Measurements from ENCODE around the gene ZP2. TPM values are rescaled to one million over a fixed set of nuclear protein-coding genes. Genes with fewer than 3 reads are reported as not detected.

Gene ZP2
- total RNA-seq, 2 experiments from 2014 or later = not detected

- Histone ChIP-seq H4K20me1 (ENCODE audit: insufficient read depth, low read length) (no peaks in the 10 kb centered on the region), H3K4me3 (ENCODE audit: low read depth, low read length, poor library complexity, severe bottlenecking) (no peak within 1 kb of the TSS), H3K36me3 (ENCODE audit: insufficient read depth, low read length) (no peaks in the 10 kb centered on the region), H3K4me2 (ENCODE audit: low read length) (no peak within 1 kb of the TSS), H2AFZ (ENCODE audit: low read length) (no peak within 1 kb of the TSS), H3K27ac (ENCODE audit: low read depth, low read length, poor library complexity, severe bottlenecking) (no peak within 1 kb of the TSS), H3K9me2 (ENCODE audit: insufficient read depth, low read length) (0 out of 2 replicates have a peak, but pooled peaks cover 3% of the 10 kb centered on the region), H3K4me1 (ENCODE audit: insufficient read depth, low read length, poor library complexity, severe bottlenecking) (no peaks in the 10 kb centered on the region), H3K9me3 (ENCODE audit: low read length) (no peaks in the 10 kb centered on the region), H3K79me2 (ENCODE audit: insufficient read depth, low read depth, low read length) (no peaks in the 10 kb centered on the region)
- BruUV-seq (replicated peaks) = no TSS peak
- intact Hi-C loops (cut with micrococcal nuclease; ENCODE audit: unreplicated experiment) = no loop called here
- no peak for DNase-seq (ENCODE audit: low spot score)
- TF ChIP-seq CTCF (conservative IDR thresholded peaks at IDR 0.05; ENCODE audit: low read length) (no peak), EZH2phosphoT487 (IDR thresholded peaks at IDR 0.05; ENCODE audit: borderline replicate concordance, low read depth, low read length) (no peak)
- ChIA-PET CTCF (ENCODE audit: unreplicated experiment) (no interaction called here), POLR2A (interaction anchor here (0.7 to 1.1 kb wide), 3 partner anchors 37 to 1563 kb away, joined by 3 to 4 read pairs (median 3); no protein-coding TSS in a partner anchor)
Observed at GRCh38 chr16:21233521-21234150, 22.3 kb upstream of the ZP2 start, which contains the start of gene ANKS4B. Gene ANKS4B (plus strand): TSS chr16:21233699. CDS start chr16:21233738, 39 bp downstream.

GRCh38 chr16:21233045-21233520 lies 21.7 kb upstream of the ZP2 start:
- BruUV-seq (replicated peaks) = no TSS peak
- Histone ChIP-seq H3K4me3 (ENCODE audit: low read depth, low read length, poor library complexity, severe bottlenecking) (no peak overlapping the region), H3K36me3 (ENCODE audit: insufficient read depth, low read length) (no peaks in the 10 kb centered on the region), H3K9me2 (ENCODE audit: insufficient read depth, low read length) (0 out of 2 replicates have a peak, but pooled peaks cover 3% of the 10 kb centered on the region), H3K79me2 (ENCODE audit: insufficient read depth, low read depth, low read length) (no peaks in the 10 kb centered on the region), H3K27ac (ENCODE audit: low read depth, low read length, poor library complexity, severe bottlenecking) (no peak overlapping the region), H4K20me1 (ENCODE audit: insufficient read depth, low read length) (no peaks in the 10 kb centered on the region), H3K9me3 (ENCODE audit: low read length) (no peaks in the 10 kb centered on the region), H2AFZ (ENCODE audit: low read length) (no peak overlapping the region), H3K4me1 (ENCODE audit: insufficient read depth, low read length, poor library complexity, severe bottlenecking) (no peaks in the 10 kb centered on the region), H3K4me2 (ENCODE audit: low read length) (no peak overlapping the region)
- DNase-seq (ENCODE audit: low spot score) = no peak
- TF ChIP-seq EZH2phosphoT487 (IDR thresholded peaks at IDR 0.05; ENCODE audit: borderline replicate concordance, low read depth, low read length) (no peak), CTCF (conservative IDR thresholded peaks at IDR 0.05; ENCODE audit: low read length) (no peak)
- ChIA-PET CTCF (ENCODE audit: unreplicated experiment) (no interaction called here), POLR2A (interaction anchor here (1.1 kb wide), 1 partner anchor 36 kb away, joined by 3 read pairs; no protein-coding TSS in a partner anchor)
- intact Hi-C loops (cut with micrococcal nuclease; ENCODE audit: unreplicated experiment) = no loop called here

- Histone ChIP-seq H2AFZ (ENCODE audit: low read length) (no peak overlapping the region), H4K20me1 (ENCODE audit: insufficient read depth, low read length) (no peaks in the 10 kb centered on the region), H3K4me3 (ENCODE audit: low read depth, low read length, poor library complexity, severe bottlenecking) (no peak overlapping the region), H3K4me1 (ENCODE audit: insufficient read depth, low read length, poor library complexity, severe bottlenecking) (no peaks in the 10 kb centered on the region), H3K9me3 (ENCODE audit: low read length) (no peaks in the 10 kb centered on the region), H3K4me2 (ENCODE audit: low read length) (no peak overlapping the region), H3K79me2 (ENCODE audit: insufficient read depth, low read depth, low read length) (no peaks in the 10 kb centered on the region), H3K36me3 (ENCODE audit: insufficient read depth, low read length) (no peaks in the 10 kb centered on the region), H3K9me2 (ENCODE audit: insufficient read depth, low read length) (no peaks in the 10 kb centered on the region), H3K27ac (ENCODE audit: low read depth, low read length, poor library complexity, severe bottlenecking) (no peak overlapping the region)
- ChIA-PET CTCF (ENCODE audit: unreplicated experiment) (no interaction called here), POLR2A (no interaction called here)
- intact Hi-C loops (cut with micrococcal nuclease; ENCODE audit: unreplicated experiment) = no loop called here
- DNase-seq (ENCODE audit: low spot score) = no peak
- no peak for TF ChIP-seq CTCF (conservative IDR thresholded peaks at IDR 0.05; ENCODE audit: low read length)
- TF ChIP-seq EZH2phosphoT487 (IDR thresholded peaks at IDR 0.05; ENCODE audit: borderline replicate concordance, low read depth, low read length) = no peak
- BruUV-seq (replicated peaks) = no TSS peak
Observed at GRCh38 chr16:21228361-21228872, 17.0 kb upstream of the ZP2 start.
